GM18507 (cell line): ENCODE measurements around the gene MED15.

Source experiments
- DNase-seq: peaks from one replicate; pipeline ENCODE4 v3.0.0; 2011; ENCODE audit warnings: low read depth; ENCODE audit not compliant: insufficient read length; ENCODE audit errors: extremely low spot score
- FAIRE-seq: peaks from 2 replicates; lab custom pipeline; 2011; peaks lifted over from hg19 to GRCh38; lab: Jason Lieb, UNC

The MED15 gene

GRCh38 chr22:20629401-20629800 lies 122.0 kb downstream of the MED15 start:
- FAIRE-seq: no peak

GRCh38 chr22:20630873-20631617 lies 123.6 kb downstream of the MED15 start:
- DNase-seq (no peak), FAIRE-seq (no peak)

More at GRCh38 chr22:20629401-20629800, 122.0 kb downstream of the MED15 start:
- DNase-seq: no peak

DNA sequence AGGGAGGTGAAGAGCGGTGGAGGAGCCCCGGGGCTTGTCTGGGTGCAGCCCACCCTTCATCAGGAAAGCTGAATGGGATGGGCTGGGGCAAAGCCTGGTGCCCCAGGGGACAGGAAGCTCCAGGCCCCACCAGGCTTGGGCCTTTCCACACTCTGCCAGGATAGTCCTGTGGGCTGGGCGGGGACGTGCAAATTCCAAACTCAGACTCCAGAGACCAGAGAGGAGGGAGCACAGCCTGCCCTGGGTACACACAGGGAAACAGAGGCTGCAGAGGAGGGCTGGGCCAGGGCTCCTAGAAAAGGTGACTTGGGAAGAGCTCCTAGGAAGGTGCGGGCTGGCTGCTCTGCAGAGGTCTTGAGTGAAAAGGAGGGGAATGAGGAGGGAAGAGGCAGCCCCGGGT lies 124.7 kb downstream of the MED15 start:
- FAIRE-seq: no peak

GRCh38 chr22:20632518-20632917 lies 125.1 kb downstream of the MED15 start:
- no peak for DNase-seq
- FAIRE-seq: no peak

More for the DNA sequence above, 124.7 kb downstream of the MED15 start:
- no peak for DNase-seq

- DNase-seq (no peak), FAIRE-seq (no peak)
Measured at GRCh38 chr22:20634560-20635226, 127.3 kb downstream of the MED15 start.

DNA sequence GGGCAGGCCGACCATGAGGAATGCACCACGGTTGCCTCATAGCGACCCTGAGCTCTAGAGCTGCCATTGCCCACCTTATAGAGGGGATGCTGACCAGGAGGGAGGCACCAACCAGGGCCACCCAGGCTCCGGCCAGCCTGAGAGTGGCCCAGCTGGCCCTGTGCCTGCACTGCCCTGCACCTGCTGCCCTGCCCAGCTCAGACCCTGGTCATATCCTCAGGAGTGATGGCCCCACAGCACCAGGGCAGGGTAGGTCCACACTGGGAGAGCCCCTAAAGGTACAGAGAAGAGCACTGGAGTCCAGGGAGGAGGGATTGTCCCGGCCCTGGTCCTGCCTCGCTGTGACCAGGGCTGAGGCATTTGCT lies 127.8 kb downstream of the MED15 start:
- FAIRE-seq (no peak), DNase-seq (no peak)

- DNase-seq (no peak), FAIRE-seq (no peak)
Measured at GRCh38 chr22:20636075-20636812, 128.8 kb downstream of the MED15 start.

DNA sequence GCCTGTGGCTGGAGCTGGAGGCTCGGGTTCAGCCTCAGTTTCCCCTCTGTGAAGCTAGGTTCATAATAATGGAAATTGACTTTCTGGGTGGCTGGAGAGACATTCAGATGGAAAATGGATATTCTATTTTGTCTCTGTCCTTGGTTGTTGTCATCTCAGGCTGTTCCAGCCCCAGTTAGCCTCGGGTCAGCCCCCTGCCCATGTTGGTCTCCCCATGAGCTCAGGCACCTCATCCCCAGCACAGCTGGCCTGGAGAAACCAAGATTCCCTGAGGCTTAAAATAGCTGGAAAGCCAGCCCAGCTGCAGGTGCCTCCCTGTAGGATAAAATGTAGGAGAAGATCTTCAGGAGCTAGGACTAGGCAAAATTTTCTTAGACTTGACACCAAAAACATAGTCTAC lies 129.5 kb downstream of the MED15 start:
- no peak for FAIRE-seq
- no peak for DNase-seq
